GM15510 (cell line): ENCODE results near the gene CDH4.

Experiments used
- POLR2A ChIP-seq: IDR thresholded peaks from 3 replicates; pipeline ENCODE4 v1.6.1; 2011; ENCODE audit warnings: borderline replicate concordance; ENCODE audit not compliant: insufficient read length; ENCODE audit errors: extremely low read depth

The CDH4 gene

DNA sequence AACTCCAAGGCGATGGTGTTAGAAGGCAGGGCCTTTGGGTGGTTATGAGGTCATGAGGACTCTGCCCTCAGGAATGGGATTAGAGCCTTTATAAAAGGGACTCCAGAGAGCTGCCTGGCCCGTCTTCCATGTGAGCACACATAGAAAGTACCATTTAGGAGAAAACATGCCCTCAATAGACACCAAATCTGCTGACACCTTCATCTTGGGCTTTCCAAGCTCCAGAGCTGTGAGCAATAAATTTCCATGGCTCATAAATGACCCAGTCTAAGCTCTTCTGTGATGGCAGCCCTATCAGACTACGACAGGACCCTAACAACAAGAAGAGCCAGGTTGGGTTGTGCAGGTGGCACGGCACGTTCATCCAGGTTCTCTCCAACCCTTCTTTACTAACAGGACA lies 189.5 kb downstream of the CDH4 start:
- no peak for TF ChIP-seq POLR2A

DNA sequence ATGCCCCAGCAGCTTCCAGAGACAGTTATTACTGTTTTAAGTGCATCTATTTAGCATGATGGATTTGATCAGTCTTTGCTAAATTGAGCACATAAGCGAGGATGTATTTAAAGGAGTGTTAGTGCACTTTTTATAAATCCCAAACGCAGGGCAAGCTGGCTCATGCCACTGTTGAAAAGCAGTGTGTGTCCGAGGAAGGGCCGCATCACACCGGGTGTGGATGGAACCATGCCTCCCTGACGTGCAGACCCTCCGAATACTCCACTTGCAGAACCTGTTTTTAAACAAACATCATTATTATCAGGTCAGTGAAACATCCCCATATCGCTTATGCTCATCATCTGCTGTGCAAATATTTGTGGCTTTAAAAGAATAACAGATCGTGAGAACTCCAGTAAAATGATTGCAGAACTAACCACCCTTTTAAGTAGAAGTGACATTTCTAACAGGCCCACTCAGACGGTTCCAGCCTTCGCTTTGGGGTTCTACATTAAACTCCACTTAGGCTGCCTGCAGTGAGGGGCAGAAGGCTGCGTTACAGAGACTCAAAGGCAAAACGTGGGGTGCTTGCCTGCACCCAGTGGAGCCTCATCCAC lies 190.1 kb downstream of the CDH4 start:
- TF ChIP-seq POLR2A = no peak

DNA sequence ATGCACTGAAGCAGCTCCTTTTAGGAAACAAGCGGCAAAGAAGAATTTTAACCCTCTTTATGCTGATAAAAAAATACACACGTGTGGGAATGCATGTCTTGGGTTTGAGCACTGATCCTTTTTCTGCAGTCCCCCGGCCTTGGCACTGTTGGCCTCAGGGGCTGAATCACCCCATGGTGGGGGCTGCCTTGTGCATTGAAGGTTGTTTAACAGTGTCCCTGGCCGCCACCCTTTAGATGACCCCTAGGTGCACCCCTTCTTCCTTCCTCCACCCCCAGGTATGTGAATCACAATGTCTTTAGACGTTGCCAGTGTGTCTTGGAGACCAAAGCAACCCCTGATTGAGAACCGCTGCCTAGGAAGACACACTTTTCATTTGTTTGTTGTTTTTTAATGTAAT lies 190.7 kb downstream of the CDH4 start:
- TF ChIP-seq POLR2A = no peak

DNA sequence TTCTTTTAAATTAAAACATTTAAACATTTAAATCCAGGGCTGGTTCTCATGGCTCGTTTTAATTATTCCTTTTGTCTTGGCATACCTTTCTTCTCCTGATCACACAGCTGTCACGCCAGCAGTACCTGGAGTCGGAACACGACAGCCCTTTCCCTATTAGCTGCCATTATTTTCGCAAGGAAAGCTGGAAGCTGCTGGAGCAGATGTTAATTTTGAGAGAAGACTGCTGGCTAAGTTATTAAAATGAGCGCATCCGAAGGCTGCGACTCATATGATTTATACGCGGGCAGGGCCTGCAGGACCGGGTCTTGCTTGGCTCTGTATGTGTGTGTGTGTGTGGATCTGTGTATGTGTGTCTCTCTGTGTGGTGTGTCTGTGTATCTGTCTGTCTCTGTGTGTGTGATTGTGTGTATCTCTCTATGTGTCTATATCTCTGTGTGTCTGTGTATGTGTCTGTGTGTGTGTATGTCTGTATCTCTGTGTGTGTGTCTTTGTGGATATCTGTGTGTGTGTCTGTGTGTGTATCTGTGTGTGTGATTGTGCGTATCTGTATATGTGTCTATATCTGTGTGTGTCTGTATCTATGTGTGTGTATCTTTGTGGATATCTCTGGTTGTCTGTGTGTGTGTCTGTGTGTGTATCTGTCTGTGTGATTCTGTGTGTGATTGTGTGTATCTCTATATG lies 191.5 kb downstream of the CDH4 start:
- TF ChIP-seq POLR2A = no peak

DNA sequence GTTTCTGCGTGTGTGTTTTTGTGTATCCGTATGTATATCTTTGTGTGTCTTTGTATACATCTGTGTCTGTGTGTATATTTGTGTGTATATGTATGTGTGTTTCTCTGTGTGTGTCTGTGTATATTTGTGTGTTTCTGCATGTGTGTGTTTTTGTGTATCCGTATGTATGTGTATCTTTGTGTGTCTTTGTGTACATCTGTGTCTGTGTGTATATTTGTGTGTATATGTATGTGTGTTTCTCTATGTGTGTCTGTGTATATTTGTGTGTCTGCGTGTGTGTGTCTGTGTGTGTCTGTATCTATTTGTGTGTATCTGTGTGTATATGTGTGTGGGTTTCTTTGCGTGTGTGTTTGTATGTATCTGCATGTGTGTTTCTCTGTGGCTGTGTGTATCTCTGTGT lies 192.6 kb downstream of the CDH4 start:
- TF ChIP-seq POLR2A = no peak

DNA sequence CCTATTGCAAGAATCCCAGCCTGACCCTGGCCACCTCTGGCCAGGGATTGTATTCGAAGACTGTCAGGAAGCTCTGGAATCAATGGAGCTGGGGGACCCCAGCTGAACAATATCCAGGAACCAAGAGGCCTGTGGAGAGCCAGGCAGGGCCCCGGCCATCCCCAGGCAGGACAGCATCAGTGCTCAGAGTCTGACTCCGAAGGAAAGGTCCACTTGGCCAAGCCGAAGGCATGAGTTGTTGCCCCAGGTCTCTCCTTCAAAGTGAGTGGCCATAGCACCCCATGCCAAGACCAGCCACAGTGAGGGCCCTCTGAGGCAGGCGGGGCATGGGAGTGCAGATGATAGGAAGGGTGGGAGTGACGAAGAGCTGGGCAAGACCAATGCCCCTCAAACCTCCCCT lies 193.1 kb downstream of the CDH4 start:
- TF ChIP-seq POLR2A = no peak

DNA sequence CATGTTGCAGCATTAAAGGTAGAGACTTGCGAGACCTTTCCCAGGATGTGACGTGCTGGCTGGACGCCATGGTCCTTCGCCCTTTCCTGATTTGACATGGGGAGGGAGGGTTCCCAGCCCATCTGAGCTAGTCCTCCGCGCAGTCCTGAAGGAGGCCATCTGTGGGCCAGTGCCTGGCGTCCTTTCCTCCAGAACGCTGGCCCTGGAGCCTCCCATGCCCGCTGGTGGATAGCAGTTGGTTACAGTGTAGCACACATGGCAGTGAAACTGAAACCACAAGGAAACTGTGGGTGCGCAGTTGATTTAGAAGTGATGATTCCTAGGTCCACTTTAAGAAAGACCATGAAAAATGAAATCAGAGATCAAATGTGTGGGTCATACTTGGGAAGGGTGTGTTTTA lies 193.7 kb downstream of the CDH4 start:
- TF ChIP-seq POLR2A = no peak

DNA sequence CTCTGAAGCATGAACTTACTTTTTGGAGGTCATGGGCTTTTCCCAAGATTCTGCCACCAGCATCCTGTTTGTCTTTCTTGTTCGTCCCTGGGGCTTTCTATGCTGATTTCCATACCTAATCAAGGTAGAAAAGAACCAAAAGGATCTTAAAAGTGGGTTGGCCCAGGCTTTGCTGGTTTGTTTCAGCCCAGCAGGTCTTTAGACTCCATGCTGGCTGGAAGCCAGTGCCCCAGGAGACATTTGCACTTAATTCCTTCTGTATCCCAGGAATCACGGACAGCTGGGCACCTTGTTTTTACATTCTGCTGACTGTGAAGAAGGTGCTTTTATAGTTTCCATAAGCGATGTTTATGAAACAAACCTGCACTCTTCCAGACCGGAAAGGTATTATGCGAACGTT lies 195.9 kb downstream of the CDH4 start:
- no peak for TF ChIP-seq POLR2A

DNA sequence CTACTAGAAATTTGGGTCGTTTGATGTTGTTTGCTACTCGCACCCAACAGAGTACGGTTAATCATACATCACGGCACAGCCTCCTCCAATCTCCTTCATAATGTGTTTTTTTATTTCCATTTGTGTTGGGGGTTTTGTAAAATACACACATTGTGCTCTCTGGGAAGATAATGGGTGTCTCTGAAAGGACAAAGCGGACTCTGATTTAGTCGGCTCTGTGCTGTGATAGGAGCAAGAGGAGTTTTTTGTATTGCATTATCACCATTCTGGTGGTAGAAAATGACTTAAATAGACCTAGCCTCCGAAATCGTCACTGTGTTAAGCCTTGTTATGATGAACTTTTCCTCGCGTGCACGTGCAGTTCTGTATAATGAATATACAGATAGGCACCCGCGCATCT lies 196.3 kb downstream of the CDH4 start:
- no peak for TF ChIP-seq POLR2A

DNA sequence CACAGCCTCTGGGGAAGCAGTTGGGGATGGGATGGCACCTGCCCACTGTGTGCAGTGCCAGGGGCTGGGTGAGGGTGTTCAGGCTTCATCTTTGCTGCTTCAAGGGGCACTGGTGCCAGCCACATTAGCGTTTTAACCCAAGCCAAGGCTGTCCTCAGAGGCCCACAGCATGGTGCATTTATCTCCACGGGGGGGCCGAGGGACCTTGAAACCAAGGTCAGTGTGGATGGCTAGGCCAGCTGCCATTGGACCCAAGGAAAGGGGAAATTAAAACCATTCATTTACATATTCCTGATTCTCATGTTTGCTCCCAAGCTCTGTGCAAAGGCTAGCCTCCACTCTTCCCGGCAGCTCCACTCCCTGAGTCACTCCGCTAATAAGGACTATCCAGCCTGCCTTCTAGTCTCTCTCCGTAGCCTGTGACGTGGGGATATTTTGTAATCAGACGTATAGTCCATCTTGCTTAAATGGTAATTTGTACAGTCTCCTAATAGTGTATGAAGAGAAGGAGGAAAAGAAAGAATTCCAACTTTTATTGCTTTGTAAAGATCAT lies 197.1 kb downstream of the CDH4 start:
- no peak for TF ChIP-seq POLR2A

DNA sequence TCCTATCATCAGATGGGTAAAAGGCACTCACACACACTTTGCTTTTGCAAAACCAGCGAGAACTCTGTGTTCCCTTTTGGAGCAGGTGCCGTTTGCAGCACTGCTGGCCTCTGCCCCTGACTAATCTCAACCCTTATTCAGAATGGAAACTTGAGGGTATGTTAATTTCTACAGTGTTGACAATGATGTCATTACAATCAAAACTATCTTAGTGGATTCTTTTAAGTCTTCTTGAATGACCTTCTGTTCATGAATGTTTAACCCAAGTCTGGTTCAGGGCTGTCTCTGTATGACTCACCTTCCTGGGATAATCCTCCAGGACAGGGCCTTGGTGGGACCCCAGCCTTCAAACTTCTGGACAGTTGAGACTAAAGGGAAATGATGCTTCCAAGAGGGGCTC lies 197.9 kb downstream of the CDH4 start:
- TF ChIP-seq POLR2A = no peak

DNA sequence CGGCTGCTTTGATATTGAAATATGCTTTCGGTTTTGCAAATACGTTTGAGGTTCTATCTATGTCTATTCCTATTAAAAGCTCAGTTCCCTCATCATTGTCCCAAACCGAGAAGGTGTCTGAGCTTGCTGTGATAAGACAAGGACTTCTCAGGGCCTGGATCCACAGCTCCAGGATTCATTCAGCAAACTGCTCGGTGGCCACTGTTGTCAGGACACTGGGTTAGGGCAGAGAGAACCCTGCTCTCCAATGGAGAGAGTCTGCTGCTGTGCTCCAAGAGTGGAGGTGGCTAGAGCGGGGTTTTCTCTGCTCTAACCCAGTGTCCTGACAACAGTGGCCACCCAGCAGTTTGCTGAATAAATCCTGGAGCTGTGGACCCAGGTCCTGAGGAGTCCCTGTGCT lies 198.5 kb downstream of the CDH4 start:
- no peak for TF ChIP-seq POLR2A

DNA sequence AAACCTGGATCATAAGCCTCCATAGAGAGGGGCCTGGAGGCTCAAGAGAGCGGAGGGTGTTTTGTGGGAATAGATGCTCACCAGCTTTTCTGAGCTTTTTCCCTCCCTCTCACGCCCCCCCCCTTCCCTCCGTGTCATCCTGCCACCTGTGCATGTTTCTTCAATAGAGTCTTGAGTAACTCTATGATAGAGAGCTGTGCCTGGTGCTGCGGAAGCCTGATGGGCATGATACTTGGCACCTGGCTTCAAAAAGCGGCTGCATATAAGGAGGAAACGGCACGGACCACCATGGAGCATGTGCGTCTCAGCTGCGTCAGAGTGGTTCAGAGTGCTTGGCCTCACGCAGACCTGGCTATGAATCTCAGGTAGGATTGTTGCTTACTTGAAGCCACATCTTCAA lies 198.9 kb downstream of the CDH4 start:
- TF ChIP-seq POLR2A = no peak

DNA sequence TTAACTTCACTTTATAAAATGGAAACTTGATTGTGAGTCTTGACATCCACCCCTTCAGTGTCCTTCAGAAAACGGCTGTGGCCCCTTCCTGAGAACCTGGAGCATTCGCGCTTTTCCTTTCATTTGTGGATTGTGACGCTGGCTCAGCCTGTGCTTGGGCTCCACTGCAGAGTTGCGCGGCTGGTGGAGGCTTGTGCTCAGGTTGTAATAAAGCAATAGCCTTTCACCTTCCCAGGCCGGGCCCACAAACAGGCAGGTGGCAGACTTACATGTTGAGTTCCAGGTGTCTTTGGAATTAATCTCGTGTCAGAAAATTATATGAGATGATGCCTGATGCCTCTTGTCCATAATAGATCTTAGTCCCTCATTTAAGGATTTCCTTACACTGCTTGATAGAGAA lies 199.9 kb downstream of the CDH4 start:
- no peak for TF ChIP-seq POLR2A

DNA sequence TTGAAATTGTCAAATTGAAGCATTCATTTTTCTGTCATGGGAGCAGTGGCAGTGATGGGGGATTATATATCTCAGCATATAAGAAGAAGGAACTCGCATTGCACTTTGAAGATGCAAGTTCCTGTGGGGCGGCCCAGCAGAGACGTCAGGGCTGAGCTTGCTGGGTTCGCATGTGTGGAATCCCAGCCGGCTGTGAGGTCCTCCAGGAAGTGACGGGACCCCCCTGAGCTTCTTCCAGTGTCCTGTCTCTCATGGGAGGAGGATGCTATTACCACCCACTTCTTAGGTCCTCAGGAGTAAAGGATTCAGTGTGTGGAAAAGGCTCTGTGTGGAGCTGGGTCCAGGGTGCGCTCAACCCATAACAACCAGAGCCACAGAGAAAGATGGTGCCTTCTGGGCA lies 201.2 kb downstream of the CDH4 start:
- TF ChIP-seq POLR2A = no peak

DNA sequence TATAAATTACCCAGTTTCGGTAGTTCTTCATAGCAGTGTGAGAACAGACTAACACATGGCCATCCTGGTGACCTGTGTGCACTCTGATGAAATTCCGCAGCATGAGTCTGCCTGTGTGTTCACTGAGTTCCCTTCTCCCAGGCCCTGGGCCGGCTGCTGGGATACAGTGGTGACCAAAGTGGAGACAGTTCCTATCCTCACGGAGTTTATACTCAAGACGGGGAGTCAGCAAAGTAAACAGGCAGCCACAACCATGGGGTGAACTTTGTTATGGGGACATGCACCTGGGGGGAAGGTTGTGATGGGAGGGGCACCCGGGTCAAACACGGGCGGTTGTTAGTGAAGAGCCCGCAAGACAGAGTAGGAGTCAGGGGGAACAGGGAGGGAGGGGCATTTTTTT lies 202.0 kb downstream of the CDH4 start:
- TF ChIP-seq POLR2A = no peak
